HG03025 (cell line): Measurements from ENCODE around the gene CHMP1B.
"Not testable (repeated sequence)": the region's sequence is repeated elsewhere in the genome, so short reads cannot be mapped to it uniquely, and the experiment has no call there.

Experiments used
- ATAC-seq: cut with Tn5 transposase; IDR thresholded peaks from one replicate; pipeline ENCODE4 v1.9.1; 2021; ENCODE audit warnings: mild to moderate bottlenecking, moderate library complexity; ENCODE audit not compliant: unreplicated experiment, low FRiP score

Gene CHMP1B

DNA sequence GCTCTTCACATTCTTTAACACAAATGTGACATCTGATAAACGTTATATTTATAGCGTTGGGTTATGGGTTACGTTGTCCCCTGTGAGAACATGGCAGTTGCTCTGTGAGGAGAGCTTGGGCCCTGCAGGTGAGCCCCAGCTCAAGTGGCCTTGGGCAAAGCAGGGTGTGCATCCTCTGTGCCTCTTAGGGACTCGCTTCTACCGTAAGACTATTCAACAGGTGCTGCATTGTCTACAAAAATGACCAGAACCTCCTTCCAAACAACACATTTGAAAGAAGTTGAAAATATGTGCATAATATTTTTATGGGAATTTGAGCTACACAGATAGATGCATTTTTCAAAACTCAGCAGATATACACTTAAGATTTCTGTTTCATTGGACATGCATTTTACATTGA is 16.4 kb upstream of the CHMP1B start:
- no peak for ATAC-seq

DNA sequence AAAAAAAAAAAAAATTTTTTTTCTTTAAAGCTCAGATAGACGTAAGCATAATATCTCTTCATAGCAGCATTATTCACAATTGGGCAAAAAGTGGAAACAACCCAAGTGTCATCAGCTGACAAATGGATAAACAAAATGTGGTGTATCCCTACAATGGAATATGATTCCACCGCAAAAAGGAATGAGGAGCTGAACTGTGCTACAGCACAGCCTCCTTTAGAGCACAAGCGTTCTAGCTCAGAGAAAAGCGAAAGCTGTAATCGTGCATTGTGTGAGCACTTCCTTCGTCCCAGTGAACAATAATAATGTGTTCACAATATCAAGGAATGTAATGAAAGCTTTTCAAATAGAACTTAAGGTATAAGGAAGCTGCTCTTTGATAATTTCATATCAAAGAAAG is 11.7 kb upstream of the CHMP1B start:
- ATAC-seq = no peak

DNA sequence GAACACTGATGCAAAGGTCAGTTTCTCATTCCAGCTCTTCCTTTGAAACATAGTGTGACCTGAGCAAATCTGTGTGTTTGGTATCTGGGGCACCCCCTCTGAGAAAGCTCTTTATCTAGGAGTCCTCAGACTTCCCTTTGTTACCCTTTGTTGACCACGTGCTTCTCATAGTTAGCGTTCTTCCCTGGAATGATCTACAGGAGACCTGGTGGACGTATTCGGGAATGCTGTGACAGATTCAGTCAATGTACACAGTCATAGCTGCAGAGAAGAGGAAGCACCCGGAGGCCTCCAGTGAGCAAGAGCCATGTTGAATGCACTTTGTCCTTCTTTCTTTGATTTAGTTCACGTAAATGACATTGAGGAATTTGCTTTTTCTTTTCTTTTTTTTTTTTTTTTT is 10.7 kb upstream of the CHMP1B start:
- no peak for ATAC-seq

DNA sequence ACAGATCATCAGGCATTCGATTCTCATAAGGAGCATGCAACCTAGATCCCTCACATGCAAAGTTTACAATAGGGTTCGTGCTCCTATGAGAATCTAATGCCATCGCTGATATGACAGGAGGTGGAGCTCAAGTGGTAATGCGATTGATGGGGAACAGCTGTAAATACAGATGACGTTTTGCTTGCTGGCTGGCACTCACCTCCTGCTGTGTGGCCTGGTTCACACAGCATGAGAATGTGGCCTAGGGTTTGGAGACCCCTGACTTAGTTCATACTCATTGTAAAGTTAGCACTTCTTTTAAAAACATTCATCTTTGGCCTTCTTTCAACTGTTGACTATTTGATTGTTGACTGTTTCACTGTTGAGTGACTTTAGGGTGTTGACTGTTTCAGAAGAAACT is 8.7 kb upstream of the CHMP1B start:
- ATAC-seq = no peak

DNA sequence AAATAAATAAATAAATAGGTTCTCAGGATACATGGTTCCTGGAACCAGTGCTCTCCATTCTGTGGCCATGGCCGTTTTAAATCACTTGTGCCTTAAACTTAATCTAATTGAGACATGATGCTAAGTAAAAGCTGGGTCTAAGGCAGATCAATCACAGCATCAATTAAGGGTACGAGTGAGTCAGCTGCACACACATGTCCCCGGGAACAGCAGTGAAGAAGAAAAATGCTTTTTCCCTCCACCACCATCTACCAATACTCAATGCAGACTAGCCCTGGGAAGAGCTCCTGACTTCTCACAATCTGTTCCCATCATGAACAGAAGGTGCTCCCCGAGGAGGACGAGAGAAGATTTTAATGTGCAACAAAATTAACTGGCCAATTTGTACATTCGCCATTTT is 6.8 kb upstream of the CHMP1B start:
- ATAC-seq = no peak

DNA sequence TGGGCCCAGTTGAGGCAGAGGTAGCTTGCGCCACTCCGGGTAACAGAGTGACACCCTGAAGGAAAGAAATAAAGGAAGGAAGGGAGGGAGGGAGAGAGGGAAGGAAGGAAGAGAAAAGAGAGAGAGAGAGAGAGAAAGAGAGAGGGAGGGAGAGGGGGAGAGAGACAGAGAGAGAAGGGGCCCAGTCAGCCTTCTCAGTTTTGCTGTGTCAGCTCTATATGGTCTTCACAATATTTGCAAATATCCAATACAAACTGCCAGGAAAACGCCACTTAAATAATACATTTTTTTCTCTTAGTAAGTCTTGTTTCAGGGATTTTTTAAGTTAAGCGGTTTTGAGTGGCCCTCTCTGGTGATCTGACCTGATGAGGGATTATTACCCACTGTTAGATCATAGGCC is 5.6 kb upstream of the CHMP1B start:
- ATAC-seq = no peak

DNA sequence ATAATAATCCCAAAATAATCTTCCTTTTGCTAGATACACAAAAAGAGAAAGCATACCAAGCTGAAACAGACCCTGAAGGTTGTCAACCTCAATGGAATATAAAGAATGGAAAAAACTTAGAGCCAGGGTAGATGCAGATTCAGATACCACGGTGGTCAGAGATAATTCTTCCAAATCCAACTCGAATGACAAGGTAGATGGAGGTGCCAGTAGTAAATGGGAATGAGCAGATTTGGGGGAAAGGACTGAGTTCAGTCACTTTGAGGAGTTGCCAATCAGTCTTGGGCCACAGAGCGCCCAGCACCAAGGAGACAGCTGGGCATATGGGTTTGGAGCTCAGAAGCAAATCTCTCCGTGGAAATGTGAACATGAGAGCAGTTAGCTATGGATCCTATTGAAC is 3.4 kb upstream of the CHMP1B start:
- ATAC-seq = no peak

DNA sequence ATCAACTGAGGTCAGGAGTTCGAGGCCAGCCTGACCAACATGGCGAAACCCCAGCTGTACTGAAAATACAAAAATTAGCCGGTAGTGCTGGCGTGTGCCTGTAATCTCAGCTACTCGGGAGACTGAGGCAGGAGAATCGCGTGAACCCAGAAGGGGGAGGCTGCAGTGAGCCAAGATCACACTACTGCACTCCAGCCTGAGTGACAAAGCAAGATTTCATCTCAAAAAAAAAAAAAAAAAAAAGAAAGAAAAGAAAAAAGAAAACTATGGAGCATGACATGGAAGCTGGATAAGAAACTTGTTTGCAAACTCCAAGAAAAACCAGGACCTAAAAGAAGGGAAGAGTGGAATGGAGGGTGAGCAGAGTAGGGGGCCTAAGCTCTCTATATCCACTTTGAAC is 1.9 kb upstream of the CHMP1B start:
- ATAC-seq = no peak

DNA sequence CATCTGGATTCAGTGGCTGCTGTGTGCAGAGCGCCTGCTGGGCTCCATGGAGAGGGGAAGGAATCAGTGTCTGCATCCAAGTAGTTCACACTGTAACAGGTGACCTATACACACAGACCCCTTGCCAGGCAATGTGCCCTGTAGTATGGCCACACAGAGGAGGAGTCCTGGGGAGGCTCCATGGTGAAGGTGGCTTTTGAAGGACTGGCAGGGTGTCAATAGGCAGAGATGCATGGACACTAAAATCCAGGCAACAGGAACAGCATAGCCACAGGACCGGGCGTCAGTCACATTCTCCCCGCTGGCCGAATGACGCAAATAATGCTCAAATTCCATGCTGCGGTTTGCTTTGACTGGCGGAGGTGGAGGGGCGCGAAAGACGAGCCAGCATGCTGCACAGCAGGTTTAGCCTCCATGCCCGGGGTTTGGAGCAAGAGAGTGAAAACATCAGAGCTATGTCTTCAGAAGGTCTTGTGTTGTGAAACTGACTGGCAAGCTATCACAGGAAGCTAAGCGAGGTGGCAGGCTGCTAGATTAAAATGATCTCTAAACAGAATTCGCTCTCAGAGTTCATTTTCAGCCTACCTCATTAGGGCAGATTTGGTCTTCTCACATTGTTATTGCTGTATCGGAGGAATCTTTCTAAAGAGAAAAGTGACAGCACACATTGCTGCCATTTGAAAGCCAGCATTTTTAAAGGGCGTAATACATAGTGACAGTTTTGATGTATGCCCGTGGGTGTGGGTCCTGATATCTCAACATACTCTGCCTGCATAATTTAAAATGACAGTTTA is 1.2 kb upstream of the CHMP1B start:
- ATAC-seq = no peak

DNA sequence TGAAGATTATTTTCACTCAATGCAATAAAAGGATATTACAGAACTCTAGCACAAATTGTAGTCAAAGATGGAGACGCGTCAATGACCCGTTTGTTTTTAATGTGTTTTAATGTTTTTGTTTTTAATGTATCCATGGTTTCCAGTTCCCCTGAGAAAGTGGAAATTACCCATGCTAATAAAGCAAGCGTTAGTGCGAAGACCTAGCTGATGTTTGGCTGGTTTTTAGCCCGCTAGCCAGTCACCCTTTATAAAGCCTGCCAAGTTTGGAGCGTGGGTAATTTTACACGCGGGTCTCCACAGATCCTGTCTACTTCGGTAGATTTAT is 430 bp upstream of the CHMP1B start:
- peak; percentile 16 for ATAC-seq

DNA sequence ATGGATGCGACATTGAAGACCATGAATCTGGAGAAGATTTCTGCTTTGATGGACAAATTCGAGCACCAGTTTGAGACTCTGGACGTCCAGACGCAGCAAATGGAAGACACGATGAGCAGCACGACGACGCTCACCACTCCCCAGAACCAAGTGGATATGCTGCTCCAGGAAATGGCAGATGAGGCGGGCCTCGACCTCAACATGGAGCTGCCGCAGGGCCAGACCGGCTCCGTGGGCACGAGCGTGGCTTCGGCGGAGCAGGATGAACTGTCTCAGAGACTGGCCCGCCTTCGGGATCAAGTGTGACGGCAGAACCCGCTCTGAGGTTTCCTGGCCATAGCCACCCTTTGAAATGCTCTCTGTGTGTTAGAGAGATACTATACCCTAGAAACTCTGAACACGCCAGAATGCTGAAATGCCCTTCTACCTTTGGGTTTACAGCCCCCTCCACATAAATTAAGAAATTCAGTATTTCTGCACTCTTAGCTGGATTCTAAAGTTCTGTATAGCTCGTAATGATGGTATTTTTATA is 659 bp downstream of the CHMP1B start:
- ATAC-seq = peak; percentile 44

DNA sequence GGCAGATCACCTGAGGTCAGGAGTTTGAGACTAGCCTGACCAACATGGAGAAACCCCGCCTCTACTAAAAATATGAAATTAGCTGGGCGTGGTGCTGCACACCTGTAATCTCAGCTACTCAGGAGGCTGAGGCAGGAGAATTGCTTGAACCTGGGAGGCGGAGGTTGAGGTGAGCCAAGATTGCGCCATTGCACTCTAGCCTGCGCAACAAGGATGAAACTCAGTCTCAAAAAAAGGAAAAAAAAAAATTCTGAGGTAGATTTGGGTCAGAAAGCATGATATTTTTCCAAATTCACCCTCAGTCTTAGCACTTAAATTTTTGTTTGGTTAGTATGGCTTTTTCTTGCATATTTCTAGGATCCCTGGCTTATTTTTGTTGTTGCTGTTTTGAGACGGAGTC is 3.3 kb downstream of the CHMP1B start:
- not testable (repeated sequence) for ATAC-seq

DNA sequence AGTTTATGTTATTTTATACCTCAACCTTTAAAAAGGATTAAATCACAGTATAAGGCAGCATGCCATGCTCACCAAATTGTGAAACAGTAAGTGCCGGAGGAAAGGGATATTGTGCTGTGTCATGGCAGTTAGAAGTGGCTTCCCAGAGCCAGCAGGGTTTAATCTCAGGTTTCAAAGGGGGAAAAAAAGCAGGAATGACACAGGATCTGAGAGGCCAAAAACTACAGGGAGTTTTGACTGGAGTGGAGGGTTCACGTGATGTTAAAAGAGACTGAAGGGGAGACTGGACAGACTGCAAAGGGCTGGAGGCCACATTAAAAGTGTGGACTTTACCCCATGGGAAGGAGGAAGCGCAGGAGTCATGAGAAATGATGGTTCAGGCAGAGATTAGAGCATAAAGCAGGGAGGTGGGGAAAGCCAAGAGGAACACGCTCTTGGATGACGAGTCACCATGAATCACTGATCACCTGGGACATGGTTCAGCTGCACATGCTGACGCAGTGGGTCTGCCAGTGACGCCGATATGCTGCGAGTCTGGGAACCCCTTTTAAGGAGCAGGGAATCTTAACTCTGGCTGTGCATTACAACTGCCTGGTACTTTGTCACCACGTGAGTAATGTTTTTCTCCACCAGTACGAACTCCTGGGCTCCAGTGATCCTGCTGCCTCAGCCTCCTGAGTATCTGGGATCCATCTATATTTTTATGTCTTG is 6.1 kb downstream of the CHMP1B start:
- no peak for ATAC-seq

DNA sequence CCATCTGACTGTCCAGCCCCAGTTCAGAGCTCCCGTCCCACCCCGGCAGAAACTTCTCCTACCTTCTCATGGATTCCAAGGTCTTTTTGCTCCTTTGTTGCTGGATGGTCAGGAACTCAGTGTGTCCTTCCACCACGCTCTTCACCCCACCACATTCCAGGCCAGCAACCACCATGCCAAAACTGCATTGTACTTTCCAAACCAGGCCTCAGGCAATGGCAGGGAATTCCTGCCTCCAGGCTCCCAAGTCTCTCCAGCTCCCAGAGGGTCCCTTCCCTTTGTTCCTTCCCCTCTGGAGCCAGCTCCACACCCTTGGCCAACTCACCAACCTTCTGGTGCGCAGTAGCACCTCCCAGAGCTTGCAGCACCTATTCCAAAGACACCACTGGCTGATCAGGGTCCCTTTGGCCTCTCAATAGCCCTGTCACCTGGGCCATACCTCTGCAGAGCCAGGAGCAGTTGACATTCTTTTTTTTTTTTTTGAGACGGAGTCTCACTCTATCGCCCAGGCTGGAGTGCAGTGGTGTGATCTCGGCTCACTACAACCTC is 8.1 kb downstream of the CHMP1B start:
- ATAC-seq = no peak

DNA sequence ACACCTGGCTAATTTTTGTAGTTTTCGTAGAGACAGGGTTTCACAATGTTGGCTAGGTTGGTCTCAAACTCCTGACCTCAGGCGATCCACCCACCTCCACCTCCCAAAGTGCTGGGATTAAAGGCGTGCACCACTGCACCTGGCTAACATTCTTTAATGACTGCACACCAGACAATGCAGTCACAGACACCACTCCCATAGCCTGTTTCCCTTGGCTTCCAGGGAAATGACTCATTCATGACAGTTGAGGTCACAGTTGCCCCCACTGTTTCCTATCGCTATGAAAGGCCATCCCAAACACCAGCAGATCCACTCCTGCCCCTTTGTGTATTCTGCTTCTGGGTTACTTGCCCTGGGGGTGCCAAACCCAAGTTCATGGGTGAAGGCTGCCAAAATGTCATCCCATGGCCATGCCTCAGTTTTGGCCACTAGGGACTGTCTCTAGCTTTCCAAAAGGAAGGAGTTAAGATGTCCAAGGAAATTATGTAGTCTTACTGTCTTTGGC is 8.7 kb downstream of the CHMP1B start:
- no peak for ATAC-seq

DNA sequence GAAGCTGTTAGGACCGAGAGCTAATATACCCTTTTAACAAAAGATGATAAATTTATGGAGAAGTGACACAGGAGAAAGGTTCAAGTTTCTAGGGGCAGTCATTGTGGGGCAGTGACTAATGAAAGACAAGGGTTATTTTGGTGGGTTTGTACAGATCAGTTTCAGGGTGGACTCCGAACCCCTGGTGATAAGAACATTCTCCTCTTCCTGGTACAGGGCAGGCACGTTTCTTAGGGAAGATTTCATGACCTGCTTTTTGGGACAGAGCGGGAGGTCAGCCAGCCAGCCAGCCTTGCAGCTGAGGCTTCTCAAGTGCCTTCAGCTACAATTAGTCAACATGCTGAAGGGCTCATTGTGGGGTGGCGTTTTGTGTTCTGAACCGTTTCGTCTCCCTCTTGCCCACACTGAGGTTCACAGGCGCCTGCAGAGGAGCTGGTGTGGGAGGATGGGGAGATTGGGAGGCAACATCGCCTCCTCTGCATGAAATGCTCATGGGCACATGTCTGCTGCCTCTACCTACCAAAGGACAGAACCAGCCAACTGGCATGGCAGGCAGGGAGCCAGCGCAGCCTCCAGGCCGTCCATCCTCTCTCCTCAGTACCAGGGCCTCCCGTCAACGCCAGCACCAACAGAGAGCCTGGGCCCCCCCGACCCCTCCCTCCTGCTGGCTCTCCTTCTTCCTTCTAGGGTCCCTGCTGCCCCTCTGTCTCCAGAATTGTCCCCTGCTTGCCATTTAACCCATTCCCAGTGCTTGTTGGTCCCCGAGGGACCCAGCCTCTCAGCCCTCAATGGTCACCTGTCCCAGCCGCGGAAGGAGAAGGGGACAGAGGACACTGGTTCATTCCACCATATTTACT is 9.6 kb downstream of the CHMP1B start:
- ATAC-seq = no peak

DNA sequence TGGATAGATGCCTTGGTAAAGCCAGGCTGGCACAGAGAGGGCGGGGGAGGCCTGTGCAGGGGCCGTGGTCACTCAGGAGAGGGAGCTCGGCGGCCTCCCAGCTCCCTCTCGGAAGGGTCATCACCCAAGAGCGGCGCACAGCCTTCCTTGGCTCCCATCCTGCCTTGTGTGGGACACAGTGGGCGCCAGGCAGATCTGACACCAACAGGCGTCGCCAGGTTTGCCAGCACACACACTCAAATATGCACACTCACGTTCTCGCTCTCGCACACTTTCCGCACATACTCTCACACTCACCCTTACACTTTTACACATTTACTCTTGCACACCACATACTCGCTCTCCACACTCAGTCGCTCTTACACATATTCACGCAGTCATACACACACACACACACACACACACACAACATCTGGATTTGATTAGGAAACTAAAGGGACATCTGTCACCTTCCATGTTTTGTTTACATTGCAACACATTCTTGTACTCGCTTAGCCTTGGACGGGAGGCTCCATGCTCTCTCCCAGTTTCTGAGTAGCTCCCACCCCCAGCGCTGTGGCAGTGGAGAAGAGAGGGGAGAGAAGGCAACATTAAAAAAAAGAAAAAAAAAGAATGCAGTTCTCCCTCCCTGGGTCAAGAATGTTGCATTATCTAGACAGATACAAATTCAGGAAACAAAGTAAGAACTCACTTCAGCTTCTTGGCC is 10.5 kb downstream of the CHMP1B start:
- no peak for ATAC-seq

DNA sequence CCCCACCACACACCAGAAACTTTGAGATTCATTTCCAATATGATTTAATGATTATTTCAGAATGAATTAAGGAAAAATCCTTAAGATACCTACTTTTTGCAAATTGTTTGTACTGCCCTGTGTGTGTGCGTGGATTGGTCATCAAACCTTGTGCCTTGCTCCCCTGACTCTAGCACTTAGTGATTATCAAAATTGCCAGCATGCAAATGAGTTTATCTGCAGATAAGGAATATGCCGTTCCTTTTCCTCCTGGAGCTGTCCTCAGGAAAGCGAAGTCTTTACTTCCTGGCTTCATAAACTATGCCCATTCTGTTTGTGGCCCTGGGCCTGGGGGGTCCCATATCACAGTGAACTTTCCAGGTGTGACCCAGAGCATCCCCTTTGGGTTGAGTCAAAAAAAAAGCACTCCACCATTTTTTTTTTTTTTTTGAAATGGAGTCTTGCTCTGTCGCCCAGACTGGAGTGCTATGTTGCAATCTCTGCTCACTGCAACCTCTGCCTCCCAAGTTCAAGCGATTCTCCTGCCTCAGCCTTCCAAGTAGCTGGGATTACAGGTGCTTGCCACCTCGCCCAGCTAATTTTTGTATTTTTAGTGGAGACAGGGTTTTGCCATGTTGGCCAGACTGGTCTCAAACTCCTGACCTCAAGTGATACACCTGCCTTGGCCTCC is 11.4 kb downstream of the CHMP1B start:
- ATAC-seq = no peak

DNA sequence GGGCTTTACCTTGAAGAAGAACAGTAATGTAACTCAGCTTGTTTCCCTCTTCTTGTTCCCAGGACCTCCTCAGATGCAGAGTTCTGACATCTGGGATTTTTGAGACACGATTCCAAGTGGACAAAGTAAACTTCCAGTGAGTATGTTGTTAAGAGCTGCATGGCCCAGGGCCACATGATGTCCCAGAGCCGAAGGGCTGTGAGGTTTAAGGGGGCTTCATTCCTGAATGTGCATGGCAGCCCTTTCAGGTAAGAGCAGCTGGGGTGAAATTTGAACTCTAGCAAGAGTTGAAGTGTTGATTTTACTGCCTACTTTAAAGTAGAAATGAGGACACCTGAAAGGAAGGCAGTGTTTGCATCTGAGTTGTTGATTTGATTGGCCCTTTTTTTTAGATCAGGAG is 13.3 kb downstream of the CHMP1B start:
- no peak for ATAC-seq

DNA sequence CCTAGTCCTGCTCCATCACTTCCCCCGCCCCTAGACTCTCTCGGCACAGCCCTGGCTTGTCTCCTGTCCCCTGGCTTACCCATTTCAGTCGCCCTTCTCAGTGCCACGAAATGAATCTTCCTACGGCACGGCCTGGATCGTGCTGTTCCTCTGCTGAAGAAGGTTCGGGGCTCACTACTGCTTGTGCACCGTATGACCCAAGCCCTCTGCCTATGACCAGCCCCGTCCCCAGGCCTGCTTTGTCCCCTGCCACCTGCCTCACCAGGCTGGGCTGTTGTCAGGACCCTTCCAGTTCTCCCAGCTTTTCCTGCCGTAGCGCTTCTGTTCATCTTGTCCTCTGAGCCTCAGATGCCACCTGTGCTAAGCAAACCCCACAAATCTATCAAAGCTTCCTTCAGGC is 13.9 kb downstream of the CHMP1B start:
- no peak for ATAC-seq
